Measurements from ENCODE around the gene CHI3L1.

GRCh38 chr1:203175237-203175826, 11.2 kb downstream of the CHI3L1 start, which contains the start of gene MYBPH:
- TF ChIP-seq EZH2 (IDR thresholded peaks at IDR 0.05; ENCODE audit: insufficient read depth, poor library complexity, severe bottlenecking) (no peak), EZH2phosphoT487 (IDR thresholded peaks at IDR 0.05; ENCODE audit: insufficient read depth, low read depth) (no peak)

All from GM23248 (cell line).